NAMALWA (cell line): ENCODE data around the gene PGPEP1.
"Not testable (repeated sequence)": the region's sequence is repeated elsewhere in the genome, so short reads cannot be mapped to it uniquely, and the experiment has no call there.

Experiments
- DNase-seq: peaks from one replicate; pipeline ENCODE4 v3.0.0-alpha.2; 2015; ENCODE audit warnings: low spot score

PGPEP1 gene

GRCh38 chr19:18308051-18308947, 32.1 kb upstream of the PGPEP1 start:
- DNase-seq = no peak

- no peak for DNase-seq
These were observed 31.5 kb upstream of the PGPEP1 start for GRCh38 chr19:18308948-18309325.

- DNase-seq = no peak
These were observed 30.8 kb upstream of the PGPEP1 start for GRCh38 chr19:18309525-18310064.

GRCh38 chr19:18310118-18310909, 30.1 kb upstream of the PGPEP1 start:
- no peak for DNase-seq

- no peak for DNase-seq
These were observed 29.4 kb upstream of the PGPEP1 start for GRCh38 chr19:18310966-18311365.

- DNase-seq = no peak
These were observed 28.8 kb upstream of the PGPEP1 start for GRCh38 chr19:18311502-18312091.

GRCh38 chr19:18312092-18312534, 28.3 kb upstream of the PGPEP1 start:
- DNase-seq = no peak

GRCh38 chr19:18313398-18313797, 27.0 kb upstream of the PGPEP1 start:
- DNase-seq = no peak

- DNase-seq = no peak
These were observed 22.2 kb upstream of the PGPEP1 start for GRCh38 chr19:18317961-18318800.

GRCh38 chr19:18319591-18320135, 20.7 kb upstream of the PGPEP1 start:
- DNase-seq = no peak

- DNase-seq = no peak
These were observed 19.3 kb upstream of the PGPEP1 start for GRCh38 chr19:18320865-18321733.

- DNase-seq = no peak
These were observed 18.7 kb upstream of the PGPEP1 start for GRCh38 chr19:18321734-18322102.

GRCh38 chr19:18322318-18322758, 18.1 kb upstream of the PGPEP1 start:
- DNase-seq = peak; percentile 78

- peak; percentile 99 for DNase-seq
These were observed 17.5 kb upstream of the PGPEP1 start, which contains the start of gene LSM4 for GRCh38 chr19:18322759-18323460. TSS of gene LSM4 (minus strand) at chr19:18323076. CDS start at chr19:18323020, 56 bp downstream.

- not testable (repeated sequence) for DNase-seq
These were observed 16.0 kb upstream of the PGPEP1 start for GRCh38 chr19:18324373-18324731.

- no peak for DNase-seq
These were observed 13.6 kb upstream of the PGPEP1 start for GRCh38 chr19:18326772-18327171.

GRCh38 chr19:18328340-18329034, 11.9 kb upstream of the PGPEP1 start:
- peak; percentile 96 for DNase-seq

GRCh38 chr19:18329035-18329376, 11.4 kb upstream of the PGPEP1 start:
- DNase-seq = no peak

GRCh38 chr19:18330868-18331267, 9.5 kb upstream of the PGPEP1 start:
- no peak for DNase-seq
